ENCODE results near the gene CHIT1.

DNA sequence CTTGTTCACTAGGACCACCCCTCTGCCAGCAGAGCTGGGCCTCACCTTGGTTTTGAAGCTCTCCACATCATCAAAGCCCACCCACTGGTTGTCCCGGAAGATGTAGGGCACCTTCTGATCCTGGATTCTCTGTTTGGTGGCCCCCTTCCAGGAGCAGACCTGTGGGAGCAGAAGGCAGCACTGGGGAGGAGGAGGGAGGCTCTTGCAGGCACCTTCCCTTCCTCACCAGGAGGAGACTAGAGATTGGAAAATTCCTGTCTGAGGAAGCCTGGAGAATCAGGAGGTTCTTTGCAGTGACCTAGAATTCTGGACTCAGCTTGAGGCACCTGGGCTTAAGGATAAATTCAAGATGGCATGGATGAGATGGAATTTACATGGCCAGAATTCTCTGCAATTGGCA lies 10.3 kb downstream of the CHIT1 start:
- TF ChIP-seq BHLHE40 (IDR thresholded peaks at IDR 0.05; ENCODE audit: low read length) (no peak), SMAD3 (CRISPR knock-in tag; IDR thresholded peaks at IDR 0.05) (no peak), ZNF10 (CRISPR knock-in tag; IDR thresholded peaks at IDR 0.05; ENCODE audit: borderline replicate concordance, low read depth) (no peak), GABPA (IDR thresholded peaks at IDR 0.05; ENCODE audit: low read depth, low read length) (no peak), GABPA (CRISPR knock-in tag; IDR thresholded peaks at IDR 0.05; ENCODE audit: low read depth) (no peak), ZNF446 (CRISPR knock-in tag; IDR thresholded peaks at IDR 0.05) (no peak), NCOR1 (IDR thresholded peaks at IDR 0.05; ENCODE audit: borderline replicate concordance, low read length) (no peak), SUZ12 (IDR thresholded peaks at IDR 0.05; ENCODE audit: low read depth, low read length) (no peak), ZNF282 (IDR thresholded peaks at IDR 0.05; ENCODE audit: partially characterized antibody) (no peak), ZNF564 (CRISPR knock-in tag; IDR thresholded peaks at IDR 0.05) (no peak), SP2 (CRISPR knock-in tag; IDR thresholded peaks at IDR 0.05) (no peak), JUN (CRISPR knock-in tag; IDR thresholded peaks at IDR 0.05) (no peak), HNRNPK (IDR thresholded peaks at IDR 0.05; ENCODE audit: low read depth, low read length, poor library complexity, severe bottlenecking) (no peak)
- TF ChIP-seq, protein P1, sequence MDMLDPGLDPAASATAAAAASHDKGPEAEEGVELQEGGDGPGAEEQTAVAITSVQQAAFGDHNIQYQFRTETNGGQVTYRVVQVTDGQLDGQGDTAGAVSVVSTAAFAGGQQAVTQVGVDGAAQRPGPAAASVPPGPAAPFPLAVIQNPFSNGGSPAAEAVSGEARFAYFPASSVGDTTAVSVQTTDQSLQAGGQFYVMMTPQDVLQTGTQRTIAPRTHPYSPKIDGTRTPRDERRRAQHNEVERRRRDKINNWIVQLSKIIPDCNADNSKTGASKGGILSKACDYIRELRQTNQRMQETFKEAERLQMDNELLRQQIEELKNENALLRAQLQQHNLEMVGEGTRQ (IDR thresholded peaks at IDR 0.05; ENCODE audit: low read depth, low read length) = no peak
- TF ChIP-seq, protein P1 (CRISPR knock-in tag; IDR thresholded peaks at IDR 0.05; ENCODE audit: borderline replicate concordance) = no peak
- TF ChIP-seq, protein P2, sequence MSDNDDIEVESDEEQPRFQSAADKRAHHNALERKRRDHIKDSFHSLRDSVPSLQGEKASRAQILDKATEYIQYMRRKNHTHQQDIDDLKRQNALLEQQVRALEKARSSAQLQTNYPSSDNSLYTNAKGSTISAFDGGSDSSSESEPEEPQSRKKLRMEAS (IDR thresholded peaks at IDR 0.05) = no peak

Data from HepG2 (cell line).